RCC 7860 (cell line): Measurements from ENCODE around the gene ZNF117.
"Not testable (repeated sequence)": the region's sequence is repeated elsewhere in the genome, so short reads cannot be mapped to it uniquely, and the experiment has no call there.

Source experiments
- DNase-seq: peaks from one replicate; pipeline ENCODE4 v3.0.0-alpha.2; 2015; ENCODE audit warnings: low spot score
- FAIRE-seq: peaks from 2 replicates; lab custom pipeline; 2012; peaks lifted over from hg19 to GRCh38; lab: Jason Lieb, UNC

ZNF117 gene

GRCh38 chr7:64997164-64997908 lies 6.5 kb upstream of the ZNF117 start:
- DNase-seq, result no peak

GRCh38 chr7:64996305-64996704 lies 5.5 kb upstream of the ZNF117 start:
- FAIRE-seq (no peak), DNase-seq (no peak)

More at GRCh38 chr7:64997164-64997908, 6.5 kb upstream of the ZNF117 start:
- no peak for FAIRE-seq

GRCh38 chr7:64993901-64994300 lies 3.1 kb upstream of the ZNF117 start:
- FAIRE-seq (no peak), DNase-seq (no peak)

GRCh38 chr7:64992971-64993370 lies 2.1 kb upstream of the ZNF117 start:
- FAIRE-seq (no peak), DNase-seq (no peak)

GRCh38 chr7:64990216-64990615 lies 620 bp downstream of the ZNF117 start:
- no peak for DNase-seq
- no peak for FAIRE-seq

DNA sequence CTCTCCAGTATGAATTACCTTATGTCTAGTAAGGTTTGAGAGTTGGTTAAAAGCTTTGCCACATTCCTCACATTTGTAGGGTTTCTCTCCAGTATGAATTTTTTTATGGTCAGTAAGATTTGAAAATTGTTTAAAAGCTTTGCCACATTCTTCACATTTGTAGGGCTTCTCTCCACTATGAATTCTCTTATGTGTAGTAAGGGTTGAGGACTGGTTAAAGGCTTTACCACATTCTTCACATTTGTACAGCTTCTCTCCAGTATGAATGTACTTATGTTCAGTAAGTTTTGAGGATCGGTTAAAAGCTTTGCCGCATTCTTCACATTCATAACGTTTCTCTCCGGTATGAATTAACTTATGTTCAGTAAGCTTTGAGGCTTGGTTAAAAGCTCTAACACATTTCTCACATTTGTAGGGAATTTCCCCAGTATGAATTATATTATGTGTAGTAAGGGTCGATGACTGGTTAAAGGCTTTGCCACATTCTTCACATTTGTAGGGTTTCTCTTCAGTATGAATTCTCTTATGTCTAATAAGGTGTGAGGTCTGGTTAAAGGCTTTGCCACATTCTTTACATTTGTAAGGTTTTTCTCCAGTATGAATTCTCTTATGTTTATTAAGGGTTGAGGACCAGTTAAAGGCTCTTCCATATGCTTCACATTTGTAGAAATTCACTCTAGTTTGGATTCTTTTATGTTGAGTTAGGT lies 12.2 kb downstream of the ZNF117 start:
- FAIRE-seq, result no peak
- DNase-seq, result no peak

DNA sequence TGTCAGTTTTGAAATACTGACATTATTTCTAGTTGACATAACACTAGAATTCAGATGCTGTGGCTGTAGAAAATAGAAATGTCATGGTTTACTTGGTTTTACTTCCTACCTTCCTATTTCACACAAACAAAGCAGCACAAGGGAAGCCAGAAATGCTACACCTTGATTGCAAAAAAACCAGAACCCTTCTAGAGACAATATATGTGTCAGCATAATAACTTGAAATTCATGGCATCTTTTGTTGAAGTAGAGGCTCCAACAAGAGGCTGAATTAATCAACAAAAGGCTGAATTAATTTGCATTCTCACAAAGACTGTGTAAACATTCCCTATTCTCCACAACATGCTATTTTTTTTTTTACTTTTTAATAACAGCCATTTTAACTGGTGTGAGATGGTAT lies 25.2 kb downstream of the ZNF117 start:
- DNase-seq, result no peak
- no peak for FAIRE-seq

DNA sequence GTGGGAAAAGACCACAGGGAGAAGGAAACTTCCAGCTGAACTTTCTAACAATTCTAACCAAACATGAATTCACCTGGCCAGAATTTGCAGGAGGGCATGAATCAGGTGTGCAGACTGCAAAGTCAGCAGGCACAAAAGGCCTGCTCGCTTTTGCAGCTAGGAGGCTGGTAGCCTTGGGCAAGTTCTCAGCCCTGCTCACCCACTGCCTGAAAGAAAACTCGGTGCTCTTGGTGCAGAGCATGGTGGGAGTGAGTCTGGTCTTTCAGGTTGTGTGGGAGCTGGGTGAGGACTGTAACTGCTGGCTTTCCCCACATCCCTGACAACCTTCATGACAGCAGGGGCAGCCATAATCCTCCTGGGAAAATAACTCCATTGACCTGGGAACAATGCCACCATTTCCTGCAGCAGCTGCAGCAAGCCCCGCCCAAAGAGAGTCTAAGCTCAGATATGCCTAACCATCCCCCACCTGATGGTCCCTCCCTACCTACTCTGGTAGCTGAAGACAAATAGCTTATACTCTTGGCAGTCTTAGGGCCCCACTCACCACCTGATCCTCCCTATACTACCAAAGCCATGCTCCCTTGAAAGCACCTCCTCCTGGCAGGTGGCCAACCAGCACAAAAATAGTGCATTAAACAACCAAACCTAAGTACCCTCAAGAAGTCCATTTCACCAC lies 31.6 kb downstream of the ZNF117 start:
- DNase-seq (no peak), FAIRE-seq (no peak)

GRCh38 chr7:64951250-64951848 lies 39.5 kb downstream of the ZNF117 start:
- peak; percentile 51 for DNase-seq
- FAIRE-seq, result peak; percentile 76

DNA sequence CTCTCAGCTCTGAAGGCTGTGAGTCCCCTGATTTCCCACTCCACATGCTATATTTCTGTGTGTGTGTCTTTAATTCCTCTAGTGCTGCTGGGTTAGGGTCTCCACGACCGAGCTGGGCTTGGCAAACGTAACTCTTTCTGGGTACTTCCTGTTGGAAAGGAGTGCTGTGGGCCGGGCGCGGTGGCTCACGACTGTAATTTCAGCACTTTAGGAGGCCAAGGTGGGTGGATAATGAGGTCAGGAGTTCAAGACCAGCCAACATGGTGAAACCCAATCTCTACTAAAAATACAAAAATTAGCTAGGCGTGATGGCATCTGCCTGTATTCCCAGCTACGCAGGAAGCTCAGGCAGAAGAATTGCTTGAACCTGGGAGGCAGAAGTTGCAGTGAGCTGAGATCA lies 40.2 kb downstream of the ZNF117 start:
- FAIRE-seq, result not testable (repeated sequence)

DNA sequence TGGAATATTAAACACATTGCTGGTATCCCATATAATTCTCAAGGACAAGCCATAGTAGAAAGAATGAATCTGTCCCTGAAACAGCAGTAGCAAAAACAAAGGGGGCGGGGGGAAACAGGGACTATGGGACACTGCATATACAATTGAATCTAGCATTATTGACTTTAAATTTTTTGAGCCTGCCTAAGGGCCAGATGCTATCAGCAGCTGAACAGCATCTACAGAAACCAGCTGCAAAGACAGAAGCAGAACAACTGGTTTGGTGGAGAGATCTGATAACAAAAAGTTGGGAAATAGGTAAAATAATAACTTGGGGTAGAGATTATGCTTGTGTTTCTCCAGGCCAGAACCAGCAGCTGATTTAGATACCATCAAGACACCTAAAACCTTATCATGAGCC lies 42.1 kb downstream of the ZNF117 start:
- not testable (repeated sequence) for DNase-seq, FAIRE-seq

More for the DNA sequence above, 40.2 kb downstream of the ZNF117 start:
- DNase-seq, result not testable (repeated sequence)

- no peak for FAIRE-seq
Observed at GRCh38 chr7:64947252-64948000, 43.4 kb downstream of the ZNF117 start.

DNA sequence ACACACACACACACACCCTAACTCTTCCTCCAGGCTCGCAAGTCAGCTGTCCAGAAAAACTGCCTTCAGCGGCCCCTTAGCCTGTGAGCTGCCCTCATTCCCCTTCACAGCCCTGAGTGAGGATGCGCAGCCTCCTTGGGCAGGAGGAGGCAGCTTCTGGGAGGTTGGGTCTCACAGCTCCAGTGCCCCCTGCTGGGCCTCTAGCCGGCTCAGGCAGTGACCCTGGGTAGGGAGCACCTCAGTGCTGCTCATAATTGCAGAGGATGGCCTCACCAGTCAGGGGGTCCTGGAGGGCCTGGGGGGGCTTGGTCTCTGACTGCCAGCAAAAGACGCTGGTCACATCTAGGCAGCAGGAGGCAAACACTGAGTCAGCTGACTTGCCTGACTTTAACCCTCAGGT lies 44.1 kb downstream of the ZNF117 start:
- DNase-seq, result no peak
- FAIRE-seq, result no peak

More at GRCh38 chr7:64947252-64948000, 43.4 kb downstream of the ZNF117 start:
- no peak for DNase-seq

DNA sequence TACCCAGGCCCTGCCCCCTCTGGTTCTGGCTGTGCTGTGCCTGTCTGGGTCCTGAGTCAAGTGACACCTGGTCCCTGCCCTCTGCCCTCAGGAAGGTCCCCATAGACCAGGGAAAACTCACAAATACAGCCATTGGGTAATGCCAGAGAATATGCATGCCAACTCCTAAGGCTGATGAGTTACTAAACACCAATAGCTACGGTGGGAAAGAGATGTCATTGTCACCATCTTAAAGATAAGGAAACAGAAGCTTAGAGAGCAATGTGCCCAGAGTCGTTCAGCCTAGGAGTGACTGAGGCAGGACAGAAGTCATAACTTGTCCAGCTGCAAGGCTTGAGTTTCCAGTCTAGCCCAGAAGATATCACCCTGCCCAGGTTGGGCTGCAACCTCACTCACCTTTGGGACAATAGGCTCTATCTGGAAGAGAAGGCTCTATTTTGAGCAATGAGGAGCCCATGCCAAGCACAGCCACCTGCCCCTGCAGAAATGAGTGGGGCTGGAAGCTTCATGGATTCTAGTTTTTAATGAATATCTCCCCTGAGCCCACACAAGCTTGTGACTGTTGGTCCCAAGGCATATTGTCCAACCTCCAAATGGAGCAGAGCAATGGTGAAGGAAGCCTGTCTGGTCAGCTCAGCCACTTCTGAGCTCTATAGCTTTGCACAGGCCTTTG lies 45.2 kb downstream of the ZNF117 start:
- FAIRE-seq (no peak), DNase-seq (no peak)

GRCh38 chr7:64944667-64945502 lies 46.0 kb downstream of the ZNF117 start:
- not testable (repeated sequence) for FAIRE-seq, DNase-seq

- not testable (repeated sequence) for FAIRE-seq, DNase-seq
Observed at GRCh38 chr7:64940021-64940420, 50.8 kb downstream of the ZNF117 start.

DNA sequence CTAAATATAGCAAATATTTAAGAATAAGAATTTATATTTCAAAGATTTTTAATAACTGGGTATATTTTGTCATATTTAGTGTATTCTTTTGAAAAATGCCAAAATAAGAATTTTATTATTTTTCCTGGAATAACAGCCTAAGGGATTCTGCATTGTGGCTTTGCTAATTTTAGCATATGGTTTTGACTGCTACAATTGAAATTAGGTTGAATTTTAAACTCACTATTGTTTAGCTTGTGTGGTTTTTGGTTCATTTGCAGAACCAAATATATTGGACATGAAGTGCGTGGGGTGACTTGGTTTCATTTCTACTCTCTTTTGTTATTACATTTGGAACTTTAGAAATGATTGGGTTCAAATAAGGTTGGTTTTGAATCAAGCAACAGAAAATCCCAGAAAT lies 52.3 kb downstream of the ZNF117 start:
- no peak for DNase-seq
- FAIRE-seq, result no peak

DNA sequence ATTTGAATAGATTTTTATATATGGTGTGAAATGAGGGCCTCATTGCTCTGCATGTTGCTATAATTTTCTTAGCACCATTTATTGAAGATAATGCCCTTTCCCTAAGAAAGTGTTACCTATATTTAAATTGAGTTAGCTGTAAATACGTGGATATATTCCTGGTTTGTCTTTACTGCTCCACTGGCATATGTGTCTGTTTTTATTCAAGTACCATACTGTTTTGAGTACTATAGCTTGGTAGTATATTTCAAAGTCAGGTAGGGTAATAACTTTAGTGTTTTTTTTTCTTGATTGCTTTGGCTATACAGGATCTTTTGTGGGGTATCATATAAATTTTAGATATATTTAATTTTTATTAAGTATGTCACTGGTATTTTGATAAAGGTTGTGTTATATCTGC lies 56.4 kb downstream of the ZNF117 start:
- FAIRE-seq (no peak), DNase-seq (no peak)
